K562 (cell line): ENCODE results near the gene GABRP.

Experiments used
- SMAD4 ChIP-seq: fragments of 250-450 bp; sonication (Bioruptor Pico); conservative IDR thresholded peaks from 2 replicates; pipeline ENCODE4 v1.8.0; 2021; ENCODE audit warnings: inconsistent platforms, mild to moderate bottlenecking, moderate library complexity
- ZC3H11A ChIP-seq: IDR thresholded peaks from 2 replicates; pipeline ENCODE4 v1.6.1; 2012; ENCODE audit warnings: low read depth, low read length, improper control_type of control experiment
- ZFP36 ChIP-seq: fragments of 150-350 bp; IDR thresholded peaks from 2 replicates; pipeline ENCODE4 v1.6.1; 2018; ENCODE audit warnings: low read length, low read depth; ENCODE audit not compliant: partially characterized antibody
- TF ChIP-seq, protein P1 (sequence below): fragments of 150-350 bp; conservative IDR thresholded peaks from 2 replicates; pipeline ENCODE4 v1.6.1; 2014; ENCODE audit warnings: low read length

DNA sequence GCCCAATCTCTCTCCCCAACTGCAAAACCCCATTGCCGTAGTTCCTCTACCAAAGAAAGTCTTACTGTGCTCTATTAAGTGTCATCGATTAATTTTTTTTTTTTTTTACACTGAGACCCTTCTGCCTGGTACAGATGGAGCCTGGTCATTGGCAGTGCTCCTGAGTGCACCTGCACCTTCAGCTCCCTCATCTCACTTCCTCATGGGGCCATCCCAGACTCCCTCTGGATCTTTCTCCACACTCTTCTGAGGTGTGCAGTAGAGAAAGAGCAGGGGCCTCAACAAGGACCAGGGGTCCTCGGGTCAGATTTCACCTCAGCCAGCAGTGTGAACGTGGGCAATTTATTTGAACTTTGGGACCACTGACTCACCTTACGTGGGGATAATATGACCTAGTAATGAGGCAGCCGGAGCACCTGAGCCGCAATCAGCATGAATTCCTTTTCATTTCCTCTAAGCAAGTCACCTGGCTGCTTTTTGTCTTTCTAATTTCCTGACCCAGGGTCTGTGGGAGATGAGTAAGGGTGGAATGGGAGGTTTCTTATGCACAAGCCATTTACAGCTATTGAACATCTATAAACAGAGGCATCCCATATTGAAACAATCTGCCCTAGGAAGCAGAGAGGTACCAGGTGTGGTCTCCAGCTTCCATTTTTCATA lies 22.3 kb upstream of the GABRP start:
- TF ChIP-seq ZC3H11A: no peak
- TF ChIP-seq, protein P1, sequence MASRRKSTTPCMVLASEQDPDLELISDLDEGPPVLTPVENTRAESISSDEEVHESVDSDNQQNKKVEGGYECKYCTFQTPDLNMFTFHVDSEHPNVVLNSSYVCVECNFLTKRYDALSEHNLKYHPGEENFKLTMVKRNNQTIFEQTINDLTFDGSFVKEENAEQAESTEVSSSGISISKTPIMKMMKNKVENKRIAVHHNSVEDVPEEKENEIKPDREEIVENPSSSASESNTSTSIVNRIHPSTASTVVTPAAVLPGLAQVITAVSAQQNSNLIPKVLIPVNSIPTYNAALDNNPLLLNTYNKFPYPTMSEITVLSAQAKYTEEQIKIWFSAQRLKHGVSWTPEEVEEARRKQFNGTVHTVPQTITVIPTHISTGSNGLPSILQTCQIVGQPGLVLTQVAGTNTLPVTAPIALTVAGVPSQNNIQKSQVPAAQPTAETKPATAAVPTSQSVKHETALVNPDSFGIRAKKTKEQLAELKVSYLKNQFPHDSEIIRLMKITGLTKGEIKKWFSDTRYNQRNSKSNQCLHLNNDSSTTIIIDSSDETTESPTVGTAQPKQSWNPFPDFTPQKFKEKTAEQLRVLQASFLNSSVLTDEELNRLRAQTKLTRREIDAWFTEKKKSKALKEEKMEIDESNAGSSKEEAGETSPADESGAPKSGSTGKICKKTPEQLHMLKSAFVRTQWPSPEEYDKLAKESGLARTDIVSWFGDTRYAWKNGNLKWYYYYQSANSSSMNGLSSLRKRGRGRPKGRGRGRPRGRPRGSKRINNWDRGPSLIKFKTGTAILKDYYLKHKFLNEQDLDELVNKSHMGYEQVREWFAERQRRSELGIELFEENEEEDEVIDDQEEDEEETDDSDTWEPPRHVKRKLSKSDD: no peak
- TF ChIP-seq ZFP36: no peak
- no peak for TF ChIP-seq SMAD4 (CRISPR knock-in tag)
